Renal cortex interstitium (tissue), 11 donors: ENCODE data around the gene THEMIS. TPM values are rescaled to one million over a fixed set of nuclear protein-coding genes. Genes with fewer than 3 reads are reported as not detected.

ENCODE experiments used
- DNase-seq, 11 donors: peaks; one replicate each; pipeline ENCODE4 v3.0.0-alpha.2; 2013; ENCODE audit warnings: low read depth in 9 of 11, low spot score in 4 of 11; ENCODE audit errors: extremely low read depth in 1 of 11
- polyA plus RNA-seq, 3 donors: library from polyadenylated mRNA; unstranded; fragments of 120-200 nt; gene quantifications; one replicate each; pipeline ENCODE4 v1.2.1, GENCODE V29; 2013; ENCODE audit not compliant: insufficient read length in 3 of 3

The THEMIS gene
- polyA plus RNA-seq, 3 donors: not detected

GRCh38 chr6:127686084-127686483, 214.8 kb downstream of the THEMIS start:
- DNase-seq: no peak

GRCh38 chr6:127684501-127684900, 216.4 kb downstream of the THEMIS start:
- DNase-seq: no peak
